Neural cell (in vitro differentiated cells): Measurements from ENCODE around the gene LRRC27.

Source experiments
- EP300 ChIP-seq: fragments of 450-650 bp; conservative IDR thresholded peaks from 2 replicates; pipeline ENCODE4 v1.6.1; 2014; ENCODE audit warnings: antibody characterized with exemption, mild to moderate bottlenecking, moderate library complexity; ENCODE audit not compliant: poor library complexity, severe bottlenecking
- EZH2 ChIP-seq: fragments of 200-600, 300-800 bp; shearing (Covaris generic), sonication (generic); IDR thresholded peaks from 2 replicates; pipeline ENCODE4 v1.6.1; 2014; ENCODE audit warnings: antibody characterized with exemption, low read length, borderline replicate concordance, mild to moderate bottlenecking; ENCODE audit not compliant: insufficient read depth, poor library complexity, severe bottlenecking
- MXI1 ChIP-seq: fragments of 450-650 bp; conservative IDR thresholded peaks from 2 replicates; pipeline ENCODE4 v1.6.1; 2014; ENCODE audit warnings: antibody characterized with exemption, mild to moderate bottlenecking; ENCODE audit not compliant: poor library complexity, severe bottlenecking
- POLR2AphosphoS5 ChIP-seq: IDR thresholded peaks from 2 replicates; pipeline ENCODE4 v1.6.1; 2012
- RAD21 ChIP-seq: fragments of 450-650 bp; conservative IDR thresholded peaks from 2 replicates; pipeline ENCODE4 v1.6.1; 2014; ENCODE audit warnings: antibody characterized with exemption, mild to moderate bottlenecking, moderate library complexity
- REST ChIP-seq: IDR thresholded peaks from 2 replicates; pipeline ENCODE4 v1.6.1; 2012; ENCODE audit warnings: borderline replicate concordance
- SMC3 ChIP-seq: fragments of 450-650 bp; conservative IDR thresholded peaks from 2 replicates; pipeline ENCODE4 v1.6.1; 2014; ENCODE audit warnings: antibody characterized with exemption, mild to moderate bottlenecking, moderate library complexity; ENCODE audit not compliant: poor library complexity
- TAF1 ChIP-seq: IDR thresholded peaks from 2 replicates; pipeline ENCODE4 v1.6.1; 2012; ENCODE audit warnings: low read depth
- TF ChIP-seq, protein P1 (sequence below): fragments of 450-650 bp; IDR thresholded peaks from 2 replicates; pipeline ENCODE4 v1.5.1; 2014; ENCODE audit warnings: antibody characterized with exemption, mild to moderate bottlenecking, moderate library complexity; ENCODE audit not compliant: poor library complexity, severe bottlenecking

DNA sequence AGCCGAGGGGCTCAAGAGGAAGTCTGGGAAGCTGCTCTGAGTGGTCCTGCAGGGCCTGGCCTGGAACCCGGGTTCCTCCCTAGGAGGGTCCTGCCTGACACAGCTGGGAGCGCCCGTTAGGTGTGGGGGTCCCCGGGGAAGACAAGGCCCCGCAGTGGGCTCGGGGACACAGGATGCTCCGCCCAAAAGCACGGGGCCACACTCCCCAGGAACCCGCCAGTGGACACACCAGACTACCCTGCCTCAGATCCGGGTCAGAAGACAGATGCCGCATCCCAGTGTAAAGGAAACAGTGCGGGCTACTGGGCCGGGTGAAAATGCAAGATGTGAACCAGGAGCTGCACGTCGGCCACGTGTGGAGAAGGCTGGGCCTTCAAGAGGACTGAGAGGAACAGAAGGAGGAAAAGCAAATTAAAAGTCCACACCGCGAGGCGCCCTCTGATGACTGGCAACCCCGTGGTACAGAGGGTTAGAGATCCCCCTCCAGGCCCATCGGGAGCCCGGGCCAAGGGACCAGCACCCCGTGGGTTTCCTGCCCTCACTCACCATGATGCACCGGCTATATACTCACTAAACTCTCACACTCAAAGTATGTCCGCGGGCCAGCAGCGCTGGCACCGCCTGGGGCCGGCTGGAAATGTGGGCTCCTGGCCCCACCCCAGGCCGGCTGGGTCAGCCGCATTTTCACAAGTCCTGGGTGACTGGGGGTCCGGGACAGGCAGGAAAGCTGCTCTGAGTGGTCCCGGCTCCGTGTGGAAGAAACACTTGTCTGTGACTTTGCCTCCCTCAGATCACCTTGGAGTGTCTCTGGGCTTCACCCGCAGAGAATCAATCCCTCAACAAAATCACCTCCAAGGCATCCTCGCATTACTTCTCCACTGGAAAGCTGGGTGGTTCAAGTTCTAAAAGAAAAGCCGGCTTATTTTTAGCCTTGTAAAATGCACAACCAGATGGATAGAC, 30.3 kb upstream of the LRRC27 start:
- TF ChIP-seq, protein P1, sequence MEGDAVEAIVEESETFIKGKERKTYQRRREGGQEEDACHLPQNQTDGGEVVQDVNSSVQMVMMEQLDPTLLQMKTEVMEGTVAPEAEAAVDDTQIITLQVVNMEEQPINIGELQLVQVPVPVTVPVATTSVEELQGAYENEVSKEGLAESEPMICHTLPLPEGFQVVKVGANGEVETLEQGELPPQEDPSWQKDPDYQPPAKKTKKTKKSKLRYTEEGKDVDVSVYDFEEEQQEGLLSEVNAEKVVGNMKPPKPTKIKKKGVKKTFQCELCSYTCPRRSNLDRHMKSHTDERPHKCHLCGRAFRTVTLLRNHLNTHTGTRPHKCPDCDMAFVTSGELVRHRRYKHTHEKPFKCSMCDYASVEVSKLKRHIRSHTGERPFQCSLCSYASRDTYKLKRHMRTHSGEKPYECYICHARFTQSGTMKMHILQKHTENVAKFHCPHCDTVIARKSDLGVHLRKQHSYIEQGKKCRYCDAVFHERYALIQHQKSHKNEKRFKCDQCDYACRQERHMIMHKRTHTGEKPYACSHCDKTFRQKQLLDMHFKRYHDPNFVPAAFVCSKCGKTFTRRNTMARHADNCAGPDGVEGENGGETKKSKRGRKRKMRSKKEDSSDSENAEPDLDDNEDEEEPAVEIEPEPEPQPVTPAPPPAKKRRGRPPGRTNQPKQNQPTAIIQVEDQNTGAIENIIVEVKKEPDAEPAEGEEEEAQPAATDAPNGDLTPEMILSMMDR: no peak
- no peak for TF ChIP-seq EP300
- TF ChIP-seq POLR2AphosphoS5: no peak
- no peak for TF ChIP-seq TAF1
- no peak for TF ChIP-seq REST
- TF ChIP-seq SMC3: no peak
- no peak for TF ChIP-seq EZH2
- no peak for TF ChIP-seq RAD21
- no peak for TF ChIP-seq MXI1
